Stimulated activated memory B cell treated with anti-CD40 and anti-IgM and Interleukin-4, amounts not matched to agents 10 μg/mL and 1 μg/mL and 100 μg/mL, for 72 hours (primary cell): ENCODE measurements around the gene CDKL5.
"Not testable (repeated sequence)": the region's sequence is repeated elsewhere in the genome, so short reads cannot be mapped to it uniquely, and the experiment has no call there.

Experiments
- ATAC-seq: fragments of 150-1000 bp; cut with Tn5 transposase; 2 replicates; pipeline ENCODE4 v1.10.0; 2021
- H3K27ac Mint-ChIP-seq: one replicate; pipeline ENCODE4 v1.8.0; 2022; ENCODE audit warnings: mild to moderate bottlenecking, mixed read lengths
- H3K27me3 Mint-ChIP-seq: one replicate; pipeline ENCODE4 v1.8.0; 2022; ENCODE audit warnings: mixed read lengths
- H3K36me3 Mint-ChIP-seq: one replicate; pipeline ENCODE4 v1.8.0; 2022; ENCODE audit warnings: mixed read lengths
- H3K4me1 Mint-ChIP-seq: one replicate; pipeline ENCODE4 v1.8.0; 2022; ENCODE audit warnings: mixed read lengths
- H3K4me3 Mint-ChIP-seq: one replicate; pipeline ENCODE4 v1.8.0; 2022; ENCODE audit warnings: mild to moderate bottlenecking, moderate library complexity, mixed read lengths
- H3K9me3 Mint-ChIP-seq: one replicate; pipeline ENCODE4 v1.8.0; 2022; ENCODE audit warnings: mixed read lengths

CDKL5 gene

DNA sequence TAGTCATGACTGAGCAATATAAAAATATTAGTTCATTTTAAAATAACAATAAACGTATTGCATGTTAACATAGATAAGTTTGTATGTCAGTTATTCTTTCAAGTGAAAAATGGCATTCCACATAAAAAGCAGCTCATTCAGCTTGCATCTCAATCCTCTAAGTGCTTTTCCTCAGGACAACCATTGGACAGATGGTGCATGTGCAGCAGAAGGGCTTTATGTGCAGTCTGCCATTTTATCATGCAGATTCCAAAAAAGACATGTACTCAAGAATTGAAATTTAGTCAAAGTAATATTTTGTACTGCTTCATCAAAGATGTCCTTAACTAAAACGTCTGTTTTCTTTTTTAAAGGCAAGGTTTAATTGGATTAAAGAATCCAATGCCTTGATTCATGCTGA, 153.1 kb downstream of the CDKL5 start:
- Mint-ChIP-seq H3K27ac (no peak overlapping the region), H3K36me3 (peaks cover 5% of the 10 kb centered on the region), H3K4me1 (no peaks in the 10 kb centered on the region), H3K4me3 (no peak overlapping the region), H3K9me3 (no peaks in the 10 kb centered on the region), H3K27me3 (no peaks in the 10 kb centered on the region)
- no peak for ATAC-seq

- Mint-ChIP-seq H3K4me3 (no peak overlapping the region), H3K36me3 (peaks cover 5% of the 10 kb centered on the region), H3K27me3 (no peaks in the 10 kb centered on the region), H3K27ac (no peak overlapping the region), H3K9me3 (no peaks in the 10 kb centered on the region), H3K4me1 (no peaks in the 10 kb centered on the region)
- ATAC-seq: no peak
Measured at GRCh38 chrX:18579495-18579894, 154.1 kb downstream of the CDKL5 start.

- H3K4me3 Mint-ChIP-seq: no peak overlapping the region
- no peak for ATAC-seq
- H3K27me3 Mint-ChIP-seq: no peaks in the 10 kb centered on the region
- H3K27ac Mint-ChIP-seq: no peak overlapping the region
- no peaks in the 10 kb centered on the region for H3K4me1 Mint-ChIP-seq
- H3K36me3 Mint-ChIP-seq: peaks cover 5% of the 10 kb centered on the region
- no peaks in the 10 kb centered on the region for H3K9me3 Mint-ChIP-seq
Measured at GRCh38 chrX:18582910-18583493, 157.6 kb downstream of the CDKL5 start.

DNA sequence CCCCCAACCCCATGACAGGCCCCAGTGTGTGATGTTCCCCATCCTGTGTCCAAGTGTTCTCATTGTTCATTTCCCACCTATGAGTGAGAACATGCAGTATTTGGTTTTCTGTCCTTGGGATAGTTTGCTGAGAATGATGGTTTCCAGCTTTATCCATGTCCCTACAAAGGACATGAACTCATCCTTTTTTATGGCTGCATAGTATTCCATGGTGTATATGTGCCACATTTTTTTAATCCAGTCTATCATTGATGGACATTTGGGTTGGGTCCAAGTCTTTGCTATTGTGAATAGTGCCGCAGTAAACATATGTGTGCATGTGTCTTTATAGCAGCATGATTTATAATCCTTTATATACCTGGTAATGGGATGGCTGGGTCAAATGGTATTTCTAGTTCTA, 163.9 kb downstream of the CDKL5 start:
- not testable (repeated sequence) for ATAC-seq, H3K4me1 Mint-ChIP-seq

GRCh38 chrX:18591834-18592233, 166.4 kb downstream of the CDKL5 start:
- H3K4me3 Mint-ChIP-seq: no peak overlapping the region
- H3K4me1 Mint-ChIP-seq: no peaks in the 10 kb centered on the region
- no peaks in the 10 kb centered on the region for H3K9me3 Mint-ChIP-seq
- peaks cover 29% of the 10 kb centered on the region for H3K36me3 Mint-ChIP-seq
- H3K27ac Mint-ChIP-seq: no peak overlapping the region
- no peaks in the 10 kb centered on the region for H3K27me3 Mint-ChIP-seq
- no peak for ATAC-seq

More for the DNA sequence above, 163.9 kb downstream of the CDKL5 start:
- not testable (repeated sequence) for H3K27ac Mint-ChIP-seq, H3K4me3 Mint-ChIP-seq, H3K9me3 Mint-ChIP-seq, H3K27me3 Mint-ChIP-seq
- H3K36me3 Mint-ChIP-seq: peaks cover 29% of the 10 kb centered on the region

DNA sequence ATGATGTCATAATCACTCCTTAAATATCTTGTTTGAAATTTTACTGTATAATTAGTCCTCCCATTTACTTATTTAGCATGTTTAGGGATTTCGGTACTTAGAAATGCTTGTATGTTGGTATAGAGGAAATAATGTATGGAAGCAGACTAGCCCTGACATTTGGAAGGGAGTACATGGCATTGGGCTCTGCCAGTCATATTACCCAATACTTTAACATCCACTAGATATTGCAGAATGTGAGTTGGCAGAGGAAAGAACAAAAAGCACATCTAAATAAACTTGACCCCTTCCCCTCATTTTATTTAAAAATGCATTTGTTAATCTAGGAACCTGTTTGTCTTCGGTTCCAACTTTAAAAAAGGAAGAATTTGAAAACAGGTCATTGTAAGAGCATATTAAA, 168.7 kb downstream of the CDKL5 start:
- Mint-ChIP-seq H3K9me3 (no peaks in the 10 kb centered on the region), H3K36me3 (peaks cover 27% of the 10 kb centered on the region), H3K27me3 (no peaks in the 10 kb centered on the region), H3K4me3 (no peak overlapping the region), H3K27ac (no peak overlapping the region), H3K4me1 (no peaks in the 10 kb centered on the region)
- no peak for ATAC-seq

- no peaks in the 10 kb centered on the region for H3K9me3 Mint-ChIP-seq
- no peak for ATAC-seq
- no peak overlapping the region for H3K27ac Mint-ChIP-seq
- H3K4me1 Mint-ChIP-seq: no peaks in the 10 kb centered on the region
- H3K27me3 Mint-ChIP-seq: no peaks in the 10 kb centered on the region
- no peak overlapping the region for H3K4me3 Mint-ChIP-seq
- H3K36me3 Mint-ChIP-seq: peaks cover 14% of the 10 kb centered on the region
Measured at GRCh38 chrX:18596096-18596495, 170.7 kb downstream of the CDKL5 start.

DNA sequence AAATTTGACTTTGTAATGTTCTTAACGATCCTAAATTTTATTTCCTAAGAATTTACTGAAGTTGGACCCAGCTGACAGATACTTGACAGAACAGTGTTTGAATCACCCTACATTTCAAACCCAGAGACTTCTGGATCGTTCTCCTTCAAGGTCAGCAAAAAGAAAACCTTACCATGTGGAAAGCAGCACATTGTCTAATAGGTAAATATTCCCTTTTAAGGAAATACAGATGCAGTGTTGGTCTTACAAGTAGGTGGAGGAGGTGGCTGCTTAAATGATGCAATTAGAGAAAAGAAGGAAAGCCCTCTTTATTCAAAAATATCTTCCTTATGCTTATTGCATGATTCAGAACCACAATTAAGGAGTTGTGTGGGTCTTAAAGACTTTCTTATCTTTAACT, 173.0 kb downstream of the CDKL5 start:
- Mint-ChIP-seq H3K4me3 (no peak overlapping the region), H3K27ac (no peak overlapping the region), H3K27me3 (no peaks in the 10 kb centered on the region), H3K36me3 (peaks cover 14% of the 10 kb centered on the region), H3K9me3 (no peaks in the 10 kb centered on the region), H3K4me1 (no peaks in the 10 kb centered on the region)
- ATAC-seq: no peak

DNA sequence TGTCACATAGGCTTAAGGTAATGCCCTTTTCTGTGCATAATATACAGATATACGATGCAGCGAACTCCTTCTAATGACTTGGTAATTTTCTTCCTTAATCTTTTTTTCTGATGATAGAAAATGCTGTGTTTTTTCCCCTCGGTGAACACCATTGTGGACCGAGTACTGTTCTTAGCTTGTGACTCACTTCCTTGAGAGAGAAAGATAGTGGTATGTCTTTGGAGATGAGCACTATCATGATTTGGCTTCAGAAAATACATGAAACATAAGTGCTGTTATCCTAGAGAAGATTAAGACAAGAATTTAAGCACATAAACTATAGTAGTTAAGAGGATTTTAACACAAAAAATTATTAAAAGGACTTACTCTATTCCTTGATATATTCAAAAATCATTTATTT, 182.6 kb downstream of the CDKL5 start:
- Mint-ChIP-seq H3K27ac (no peak overlapping the region), H3K27me3 (no peaks in the 10 kb centered on the region), H3K9me3 (no peaks in the 10 kb centered on the region), H3K4me3 (no peak overlapping the region), H3K36me3 (peaks cover 39% of the 10 kb centered on the region), H3K4me1 (no peaks in the 10 kb centered on the region)
- no peak for ATAC-seq

DNA sequence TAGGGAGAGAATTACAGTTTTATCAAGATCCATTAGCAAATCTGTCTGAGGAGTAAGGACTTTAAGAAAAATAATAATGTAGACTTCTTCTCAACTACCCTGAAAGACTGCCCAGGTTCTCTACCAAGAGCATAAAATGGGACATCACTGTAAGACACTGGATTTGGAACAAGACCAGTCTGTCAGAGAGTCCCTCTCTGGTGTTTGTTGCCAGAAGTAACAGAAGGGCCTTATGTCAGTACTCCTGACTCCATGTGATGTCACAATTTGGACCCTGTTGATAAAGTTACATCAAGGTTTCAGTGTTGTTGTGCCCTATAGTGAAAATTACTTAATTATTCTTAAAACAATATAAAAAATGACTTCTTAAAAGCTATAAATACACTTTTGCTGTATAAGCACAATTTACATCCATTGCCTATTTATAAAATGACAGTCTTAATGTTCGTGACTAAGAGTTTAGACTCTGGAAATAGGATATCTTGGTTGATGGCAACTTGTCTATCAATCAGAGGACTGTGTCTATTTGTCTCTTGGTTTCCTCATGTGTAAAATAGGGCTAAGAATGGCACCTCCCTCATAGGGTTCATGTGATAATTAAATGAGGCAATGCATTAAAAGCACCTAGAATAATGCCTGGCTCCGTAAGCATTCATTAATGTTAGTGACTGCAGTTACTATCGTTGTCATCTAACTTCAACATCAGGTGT, 188.7 kb downstream of the CDKL5 start:
- Mint-ChIP-seq H3K36me3 (peaks cover 29% of the 10 kb centered on the region), H3K4me1 (no peaks in the 10 kb centered on the region), H3K9me3 (no peaks in the 10 kb centered on the region), H3K27me3 (no peaks in the 10 kb centered on the region), H3K27ac (no peak overlapping the region), H3K4me3 (no peak overlapping the region)
- ATAC-seq: no peak

DNA sequence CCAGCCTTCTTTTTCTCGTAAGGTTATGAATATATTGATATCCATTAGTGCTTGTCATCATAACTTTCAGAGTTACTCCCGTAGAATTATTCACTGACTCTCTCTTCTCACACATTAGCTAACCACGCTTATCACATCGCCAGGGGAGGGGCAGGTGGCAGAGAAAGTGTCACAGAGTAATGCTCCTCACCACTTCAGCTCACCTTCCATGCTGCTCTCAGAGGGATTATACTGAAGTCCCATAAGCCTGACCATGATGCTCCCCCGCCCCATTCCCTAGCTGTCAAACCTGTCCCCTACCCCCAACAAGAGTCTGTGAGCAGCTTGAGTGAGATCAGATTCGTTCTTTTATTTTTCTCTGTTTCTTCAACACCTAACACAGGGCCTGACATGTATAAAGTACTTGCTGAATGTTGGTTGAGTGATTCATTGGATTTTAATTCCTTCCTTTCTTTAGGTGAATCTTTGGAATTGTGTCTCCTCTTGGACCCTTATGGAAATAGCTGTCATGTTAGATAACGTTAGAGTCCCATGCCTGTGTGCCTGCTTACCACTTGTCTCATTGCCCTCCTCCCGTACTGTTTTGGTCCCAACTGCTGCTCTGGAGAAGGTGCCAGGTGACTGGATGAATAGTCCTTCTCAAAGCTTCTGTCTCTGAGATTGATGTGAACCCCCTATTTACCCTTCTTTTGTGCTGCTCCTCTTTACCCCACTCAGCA, 191.4 kb downstream of the CDKL5 start:
- Mint-ChIP-seq H3K4me1 (no peaks in the 10 kb centered on the region), H3K27me3 (no peaks in the 10 kb centered on the region), H3K9me3 (no peaks in the 10 kb centered on the region), H3K36me3 (peaks cover 16% of the 10 kb centered on the region), H3K27ac (no peak overlapping the region), H3K4me3 (no peak overlapping the region)
- no peak for ATAC-seq

DNA sequence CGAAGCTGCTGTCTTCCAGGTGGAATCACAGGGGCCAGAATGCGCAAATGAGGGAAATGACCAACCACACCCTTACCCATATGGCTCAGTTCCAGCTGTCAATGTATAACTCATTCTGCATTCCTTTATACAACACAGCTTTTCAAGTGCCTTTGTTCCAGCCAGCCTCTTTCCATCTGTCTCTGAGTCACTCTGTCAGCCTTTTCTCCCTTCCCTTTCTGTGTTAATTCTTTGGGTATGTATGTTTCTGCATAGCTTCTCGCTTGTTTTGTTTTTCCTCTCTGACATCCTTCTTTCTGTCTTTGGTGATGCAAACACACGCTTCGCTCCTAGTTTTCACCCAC, 192.0 kb downstream of the CDKL5 start:
- H3K27ac Mint-ChIP-seq: no peak overlapping the region
- H3K4me3 Mint-ChIP-seq: no peak overlapping the region
- H3K36me3 Mint-ChIP-seq: peaks cover 16% of the 10 kb centered on the region
- H3K9me3 Mint-ChIP-seq: no peaks in the 10 kb centered on the region
- H3K27me3 Mint-ChIP-seq: no peaks in the 10 kb centered on the region
- no peak for ATAC-seq
- H3K4me1 Mint-ChIP-seq: no peaks in the 10 kb centered on the region

DNA sequence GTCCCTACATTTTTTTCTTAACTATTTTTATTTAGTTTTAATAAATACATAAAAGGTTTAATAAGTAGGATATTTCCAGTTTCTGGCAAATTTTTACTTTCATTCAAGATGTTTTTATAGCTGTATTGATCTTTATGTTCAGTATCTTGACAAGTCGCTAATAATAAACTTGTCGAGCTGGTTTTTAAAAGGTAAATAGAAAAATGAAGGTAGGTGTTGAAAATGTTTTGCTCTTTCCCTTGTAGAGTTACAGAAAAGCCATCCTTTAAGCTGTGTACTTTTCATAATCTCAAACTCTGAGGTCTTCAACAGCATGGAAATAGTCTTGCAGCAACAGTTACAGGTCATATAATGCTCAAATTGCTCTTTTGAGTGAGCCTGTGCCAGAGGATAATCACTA, 193.9 kb downstream of the CDKL5 start:
- no peaks in the 10 kb centered on the region for H3K9me3 Mint-ChIP-seq
- ATAC-seq: no peak
- no peak overlapping the region for H3K27ac Mint-ChIP-seq
- H3K4me1 Mint-ChIP-seq: no peaks in the 10 kb centered on the region
- H3K27me3 Mint-ChIP-seq: no peaks in the 10 kb centered on the region
- H3K36me3 Mint-ChIP-seq: peaks cover 16% of the 10 kb centered on the region
- H3K4me3 Mint-ChIP-seq: no peak overlapping the region

- H3K27me3 Mint-ChIP-seq: no peaks in the 10 kb centered on the region
- H3K27ac Mint-ChIP-seq: no peak overlapping the region
- no peak for ATAC-seq
- H3K4me1 Mint-ChIP-seq: no peaks in the 10 kb centered on the region
- peaks cover 16% of the 10 kb centered on the region for H3K36me3 Mint-ChIP-seq
- no peak overlapping the region for H3K4me3 Mint-ChIP-seq
- no peaks in the 10 kb centered on the region for H3K9me3 Mint-ChIP-seq
Measured at GRCh38 chrX:18620349-18620748, 194.9 kb downstream of the CDKL5 start.

DNA sequence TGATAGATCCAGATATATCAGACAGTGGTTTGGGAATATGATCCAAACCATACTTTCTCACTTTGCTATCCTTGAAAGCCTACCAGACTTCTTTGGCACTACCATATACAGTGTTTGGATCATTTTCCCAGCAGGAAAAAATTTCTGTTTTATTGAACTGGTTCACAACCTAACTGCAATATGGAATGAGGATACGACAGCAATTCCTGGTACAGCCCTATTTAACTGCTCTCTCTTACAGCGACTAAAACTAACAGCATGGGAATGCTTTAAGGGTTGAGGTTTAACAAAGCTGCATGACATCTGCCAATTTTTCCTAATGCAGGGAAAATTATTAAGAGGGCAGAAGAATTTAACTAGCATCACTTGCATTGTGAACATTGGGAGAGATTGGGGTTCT, 199.2 kb downstream of the CDKL5 start:
- ATAC-seq: no peak
- H3K9me3 Mint-ChIP-seq: no peaks in the 10 kb centered on the region
- no peaks in the 10 kb centered on the region for H3K27me3 Mint-ChIP-seq
- H3K36me3 Mint-ChIP-seq: peaks cover 14% of the 10 kb centered on the region
- H3K4me1 Mint-ChIP-seq: no peaks in the 10 kb centered on the region
- H3K4me3 Mint-ChIP-seq: no peak overlapping the region
- no peak overlapping the region for H3K27ac Mint-ChIP-seq

GRCh38 chrX:18630934-18631333, 205.5 kb downstream of the CDKL5 start:
- ATAC-seq: no peak
- Mint-ChIP-seq H3K4me3 (no peak overlapping the region), H3K4me1 (no peaks in the 10 kb centered on the region), H3K27ac (no peak overlapping the region), H3K27me3 (no peaks in the 10 kb centered on the region), H3K36me3 (peaks cover 26% of the 10 kb centered on the region), H3K9me3 (no peaks in the 10 kb centered on the region)
